ENCODE measurements around the gene HPGD. TPM values are rescaled to one million over a fixed set of nuclear protein-coding genes. Genes with fewer than 3 reads are reported as not detected.

Gene HPGD
- polyA plus RNA-seq, 1 of the 3 experiments (the other 2 are of a cell fraction): not detected

DNA sequence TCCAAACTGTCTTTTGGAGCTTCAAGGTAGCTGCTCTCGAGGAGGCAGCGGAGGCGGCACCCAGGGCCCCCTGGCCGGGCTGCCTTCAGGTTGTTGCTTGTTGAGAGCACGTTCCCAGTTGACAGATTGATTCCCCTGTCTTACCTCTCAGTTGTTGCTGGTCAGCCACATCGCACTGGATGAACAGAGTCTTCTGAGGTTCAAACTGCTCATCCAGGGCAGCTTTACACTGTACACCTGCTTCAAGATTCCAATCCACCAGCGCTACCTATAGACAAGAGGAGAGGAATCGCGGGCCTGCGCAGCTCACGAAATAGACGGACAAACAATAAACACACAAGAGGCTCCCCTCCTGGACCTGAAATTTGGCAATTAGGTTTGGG, 497 bp downstream of the HPGD start:
- ChIA-PET POLR2A (no interaction called here), CTCF (no interaction called here)
- DNase-seq: peak; percentile 19
- Histone ChIP-seq H3K4me1 (ENCODE audit: control insufficient read depth in 1 of 2, insufficient read depth in 2 of 2, low read depth in 1 of 2, low read length in 1 of 2) (peaks cover 0 to 11% of the 10 kb centered on the region in 2 experiments; a peak in 2 of 4 replicates), H3K9ac (no peak overlapping the region), H3K79me2 (ENCODE audit: insufficient read depth) (no peaks in the 10 kb centered on the region), H3F3A (replicated peaks; ENCODE audit: insufficient read depth) (no peaks in the 10 kb centered on the region), H4K20me1 (ENCODE audit: insufficient read depth) (no peaks in the 10 kb centered on the region), H3K36me3 (replicated peaks in 1 of 2; ENCODE audit: control insufficient read depth in 1 of 2, insufficient read depth in 2 of 2, low read length in 1 of 2) (no peaks in the 10 kb centered on the region), H3K4me2 (peak overlapping the region; percentile 89), H3K27me3 (ENCODE audit: insufficient read depth) (peaks cover 33% of the 10 kb centered on the region), H3K4me3 (ENCODE audit: low read depth in 2 of 2, low read length in 1 of 2) (peak overlapping the region; percentile 46 to 52; a peak in 3 of 4 replicates), H3K9me2 (no peaks in the 10 kb centered on the region), H3K27ac (ENCODE audit: low read depth in 2 of 2, low read length in 1 of 2) (no peak overlapping the region), H3K9me3 (no peaks in the 10 kb centered on the region), H2AFZ (ENCODE audit: low read depth) (no peak overlapping the region)
- TF ChIP-seq, protein P1, sequence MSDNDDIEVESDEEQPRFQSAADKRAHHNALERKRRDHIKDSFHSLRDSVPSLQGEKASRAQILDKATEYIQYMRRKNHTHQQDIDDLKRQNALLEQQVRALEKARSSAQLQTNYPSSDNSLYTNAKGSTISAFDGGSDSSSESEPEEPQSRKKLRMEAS (IDR thresholded peaks at IDR 0.05; ENCODE audit: low read depth): no peak
- TF ChIP-seq, protein P2, sequence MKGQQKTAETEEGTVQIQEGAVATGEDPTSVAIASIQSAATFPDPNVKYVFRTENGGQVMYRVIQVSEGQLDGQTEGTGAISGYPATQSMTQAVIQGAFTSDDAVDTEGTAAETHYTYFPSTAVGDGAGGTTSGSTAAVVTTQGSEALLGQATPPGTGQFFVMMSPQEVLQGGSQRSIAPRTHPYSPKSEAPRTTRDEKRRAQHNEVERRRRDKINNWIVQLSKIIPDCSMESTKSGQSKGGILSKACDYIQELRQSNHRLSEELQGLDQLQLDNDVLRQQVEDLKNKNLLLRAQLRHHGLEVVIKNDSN (IDR thresholded peaks at IDR 0.05; ENCODE audit: borderline replicate concordance, low read depth): no peak
- TF ChIP-seq RFX5 (IDR thresholded peaks at IDR 0.05; ENCODE audit: low read length) (no peak), FOXM1 (IDR thresholded peaks at IDR 0.05; ENCODE audit: low read depth) (no peak), FOXJ3 (CRISPR knock-in tag; IDR thresholded peaks at IDR 0.05) (no peak), SIN3A (IDR thresholded peaks at IDR 0.05; ENCODE audit: borderline replicate concordance, low read depth, low read length) (no peak), CHD2 (IDR thresholded peaks at IDR 0.05; ENCODE audit: low read length, partially characterized antibody) (no peak), JUND (IDR thresholded peaks at IDR 0.05) (no peak), EP300 (IDR thresholded peaks at IDR 0.05; ENCODE audit: borderline replicate concordance in 1 of 2, low read depth in 1 of 2, low read length in 1 of 2) (no peak), RCOR1 (IDR thresholded peaks at IDR 0.05; ENCODE audit: low read length) (no peak), NFIC (IDR thresholded peaks at IDR 0.05; ENCODE audit: borderline replicate concordance) (no peak), EZH2phosphoT487 (IDR thresholded peaks at IDR 0.05; ENCODE audit: borderline replicate concordance, low read depth) (no peak), POLR2AphosphoS5 (IDR thresholded peaks at IDR 0.05; ENCODE audit: low read depth, low read length) (no peak), NRF1 (IDR thresholded peaks at IDR 0.05; ENCODE audit: low read depth, low read length) (no peak), GABPA (IDR thresholded peaks at IDR 0.05; ENCODE audit: low read depth) (no peak)
- TF ChIP-seq, protein P3, sequence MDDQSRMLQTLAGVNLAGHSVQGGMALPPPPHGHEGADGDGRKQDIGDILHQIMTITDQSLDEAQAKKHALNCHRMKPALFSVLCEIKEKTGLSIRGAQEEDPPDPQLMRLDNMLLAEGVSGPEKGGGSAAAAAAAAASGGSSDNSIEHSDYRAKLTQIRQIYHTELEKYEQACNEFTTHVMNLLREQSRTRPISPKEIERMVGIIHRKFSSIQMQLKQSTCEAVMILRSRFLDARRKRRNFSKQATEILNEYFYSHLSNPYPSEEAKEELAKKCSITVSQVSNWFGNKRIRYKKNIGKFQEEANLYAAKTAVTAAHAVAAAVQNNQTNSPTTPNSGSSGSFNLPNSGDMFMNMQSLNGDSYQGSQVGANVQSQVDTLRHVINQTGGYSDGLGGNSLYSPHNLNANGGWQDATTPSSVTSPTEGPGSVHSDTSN (IDR thresholded peaks at IDR 0.05): no peak
- TF ChIP-seq, protein P4, sequence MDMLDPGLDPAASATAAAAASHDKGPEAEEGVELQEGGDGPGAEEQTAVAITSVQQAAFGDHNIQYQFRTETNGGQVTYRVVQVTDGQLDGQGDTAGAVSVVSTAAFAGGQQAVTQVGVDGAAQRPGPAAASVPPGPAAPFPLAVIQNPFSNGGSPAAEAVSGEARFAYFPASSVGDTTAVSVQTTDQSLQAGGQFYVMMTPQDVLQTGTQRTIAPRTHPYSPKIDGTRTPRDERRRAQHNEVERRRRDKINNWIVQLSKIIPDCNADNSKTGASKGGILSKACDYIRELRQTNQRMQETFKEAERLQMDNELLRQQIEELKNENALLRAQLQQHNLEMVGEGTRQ (IDR thresholded peaks at IDR 0.05; ENCODE audit: borderline replicate concordance, low read depth, low read length): no peak
- TF ChIP-seq, protein P5, sequence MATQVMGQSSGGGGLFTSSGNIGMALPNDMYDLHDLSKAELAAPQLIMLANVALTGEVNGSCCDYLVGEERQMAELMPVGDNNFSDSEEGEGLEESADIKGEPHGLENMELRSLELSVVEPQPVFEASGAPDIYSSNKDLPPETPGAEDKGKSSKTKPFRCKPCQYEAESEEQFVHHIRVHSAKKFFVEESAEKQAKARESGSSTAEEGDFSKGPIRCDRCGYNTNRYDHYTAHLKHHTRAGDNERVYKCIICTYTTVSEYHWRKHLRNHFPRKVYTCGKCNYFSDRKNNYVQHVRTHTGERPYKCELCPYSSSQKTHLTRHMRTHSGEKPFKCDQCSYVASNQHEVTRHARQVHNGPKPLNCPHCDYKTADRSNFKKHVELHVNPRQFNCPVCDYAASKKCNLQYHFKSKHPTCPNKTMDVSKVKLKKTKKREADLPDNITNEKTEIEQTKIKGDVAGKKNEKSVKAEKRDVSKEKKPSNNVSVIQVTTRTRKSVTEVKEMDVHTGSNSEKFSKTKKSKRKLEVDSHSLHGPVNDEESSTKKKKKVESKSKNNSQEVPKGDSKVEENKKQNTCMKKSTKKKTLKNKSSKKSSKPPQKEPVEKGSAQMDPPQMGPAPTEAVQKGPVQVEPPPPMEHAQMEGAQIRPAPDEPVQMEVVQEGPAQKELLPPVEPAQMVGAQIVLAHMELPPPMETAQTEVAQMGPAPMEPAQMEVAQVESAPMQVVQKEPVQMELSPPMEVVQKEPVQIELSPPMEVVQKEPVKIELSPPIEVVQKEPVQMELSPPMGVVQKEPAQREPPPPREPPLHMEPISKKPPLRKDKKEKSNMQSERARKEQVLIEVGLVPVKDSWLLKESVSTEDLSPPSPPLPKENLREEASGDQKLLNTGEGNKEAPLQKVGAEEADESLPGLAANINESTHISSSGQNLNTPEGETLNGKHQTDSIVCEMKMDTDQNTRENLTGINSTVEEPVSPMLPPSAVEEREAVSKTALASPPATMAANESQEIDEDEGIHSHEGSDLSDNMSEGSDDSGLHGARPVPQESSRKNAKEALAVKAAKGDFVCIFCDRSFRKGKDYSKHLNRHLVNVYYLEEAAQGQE (IDR thresholded peaks at IDR 0.05; ENCODE audit: low read depth, low read length): no peak
- 19% methylated on average over 12 of the region's 12 CpGs for WGBS (ENCODE audit: low lambda C conversion rate)

All from SK-N-SH (cell line).